Heart left ventricle (tissue), 13 donors: ENCODE results near the gene XRCC6.

ENCODE experiments used
- CTCF ChIP-seq, 12 donors: fragments of 200-600 bp; sonication (generic) in 4 of 12; IDR thresholded peaks; one replicate each; pipeline versions ENCODE4 v1.5.0 to v1.8.0; 2018 to 2022; ENCODE audit warnings: antibody characterized with exemption in 12 of 12, mild to moderate bottlenecking in 5 of 12
- POLR2A ChIP-seq, 2 donors: fragments of 450-650 bp; IDR thresholded peaks; one replicate each; pipeline ENCODE4 v1.6.1; 2017; ENCODE audit warnings: antibody characterized with exemption in 2 of 2, mild to moderate bottlenecking in 2 of 2, moderate library complexity in 2 of 2
- donor health status: ischemic (EF 13 %, LVEDD 7.1; RV severe dilation, severe dysfunction).
- donor health status: DM: no; HTN: yes; CAD: no.
- donor health status: DM: no; HTN: no; CAD: no.
- donor health status: ischemic (EF 25% LVEDD 6.9; RV normal size, moderate dysfunction).
- donor health status: ischemic (EF 25% LVEDD 5.7; RV mildly dilated, moderate dysfunction).
- donor health status: ischemic (EF 35%, LVEDD 5.7; RV mildly dilated, moderate dysfunction).
- donor health status: nonischemic (EF 11% LVEDD 7.7; RV severe dilation, severe dysfunction).
- donor health status: DM: yes; HTN: yes; CAD: no.
- donor health status: PGD.
- donor health status: ischemic (EF 29% LVEDD 5.4; RV normal size, mild dysfunction).
- donor health status: nonischemic (EF 23%, LVEDD 6.1; RV moderate dilation, normal function).

DNA sequence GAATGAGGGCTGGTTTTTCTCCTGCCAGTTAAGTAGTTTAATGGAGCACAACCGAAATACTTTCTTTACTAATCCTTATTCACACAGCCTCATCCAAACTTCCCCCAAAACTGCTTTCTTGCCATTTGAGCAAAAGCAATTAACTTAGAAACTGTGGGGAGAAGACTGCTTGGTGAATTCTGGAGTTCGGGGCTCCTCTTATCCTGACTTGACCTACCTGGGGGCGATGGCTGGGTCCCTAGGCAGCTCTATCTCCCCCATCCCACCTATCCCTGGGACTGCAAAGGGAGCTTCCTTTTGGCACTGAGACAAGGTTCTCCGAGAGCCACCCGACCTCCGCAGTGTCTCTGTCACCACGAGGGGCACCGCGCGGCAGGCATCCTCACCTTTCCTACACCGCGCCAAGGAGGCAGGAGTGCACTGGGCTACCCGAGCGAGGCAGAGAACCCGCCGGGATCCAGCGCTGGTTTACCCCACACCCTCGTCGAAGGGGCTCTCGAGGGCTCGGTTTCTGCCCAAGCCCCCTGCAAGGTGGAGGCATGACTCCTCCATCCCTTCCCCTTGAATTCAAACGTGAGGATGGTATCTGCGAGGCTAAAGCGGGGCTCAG is 1.0 kb upstream of the XRCC6 start:
- no peak for TF ChIP-seq CTCF (IDR thresholded peaks at IDR 0.05)
- no peak for TF ChIP-seq POLR2A (IDR thresholded peaks at IDR 0.05)
